ENCODE results near the gene HS3ST4. TPM values are rescaled to one million over a fixed set of nuclear protein-coding genes. Genes with fewer than 3 reads are reported as not detected.

HS3ST4 gene
- polyA plus RNA-seq, 1 donor: not detected

GRCh38 chr16:25823891-25824290 lies 132.1 kb downstream of the HS3ST4 start:
- DNase-seq (ENCODE audit: low read depth): no peak

GRCh38 chr16:25827709-25828108 lies 135.9 kb downstream of the HS3ST4 start:
- no peak for DNase-seq (ENCODE audit: low read depth)

DNA sequence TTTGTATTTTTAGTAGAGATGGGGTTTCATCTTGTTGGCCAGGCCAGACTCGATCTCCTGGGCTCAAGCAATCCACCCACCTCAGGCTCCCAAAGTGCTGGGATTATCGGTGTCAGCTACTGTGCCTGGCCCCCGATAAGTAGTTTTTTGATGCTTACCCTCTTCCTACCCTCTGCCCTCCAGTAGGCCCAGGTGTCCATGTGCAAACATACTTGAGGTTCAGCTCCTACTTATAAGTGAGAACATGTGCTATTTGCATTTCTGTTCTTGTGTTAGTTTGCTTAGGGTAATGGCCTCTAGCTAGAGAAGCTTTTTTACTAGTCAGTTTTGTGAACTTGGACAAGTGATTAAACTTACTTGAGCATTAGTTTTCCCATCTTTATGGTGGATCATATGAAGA lies 136.8 kb downstream of the HS3ST4 start:
- DNase-seq (ENCODE audit: low read depth): no peak

DNA sequence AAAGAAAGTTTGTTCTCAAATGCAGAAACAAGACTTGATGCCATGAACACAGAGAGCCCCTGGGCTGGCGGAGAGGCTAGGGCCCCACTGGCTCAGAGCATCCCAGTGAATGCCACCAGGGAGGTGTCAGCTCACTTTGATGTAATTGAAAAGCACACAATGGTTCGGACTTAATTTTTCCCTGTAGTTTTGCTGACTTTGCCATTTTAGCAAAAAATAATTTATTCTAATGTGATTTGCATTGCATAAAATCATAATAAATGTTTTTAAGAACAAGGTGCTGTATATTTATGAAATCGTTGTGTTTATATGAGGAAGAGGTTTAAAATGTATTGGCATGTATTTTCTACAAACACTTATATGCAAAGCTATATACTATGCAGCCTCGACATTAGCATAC lies 140.5 kb downstream of the HS3ST4 start:
- no peak for DNase-seq (ENCODE audit: low read depth)

- no peak for DNase-seq (ENCODE audit: low read depth)
Observed at GRCh38 chr16:25834101-25834500, 142.3 kb downstream of the HS3ST4 start.

- DNase-seq (ENCODE audit: low read depth): no peak
Observed at GRCh38 chr16:25835126-25835525, 143.4 kb downstream of the HS3ST4 start.

DNA sequence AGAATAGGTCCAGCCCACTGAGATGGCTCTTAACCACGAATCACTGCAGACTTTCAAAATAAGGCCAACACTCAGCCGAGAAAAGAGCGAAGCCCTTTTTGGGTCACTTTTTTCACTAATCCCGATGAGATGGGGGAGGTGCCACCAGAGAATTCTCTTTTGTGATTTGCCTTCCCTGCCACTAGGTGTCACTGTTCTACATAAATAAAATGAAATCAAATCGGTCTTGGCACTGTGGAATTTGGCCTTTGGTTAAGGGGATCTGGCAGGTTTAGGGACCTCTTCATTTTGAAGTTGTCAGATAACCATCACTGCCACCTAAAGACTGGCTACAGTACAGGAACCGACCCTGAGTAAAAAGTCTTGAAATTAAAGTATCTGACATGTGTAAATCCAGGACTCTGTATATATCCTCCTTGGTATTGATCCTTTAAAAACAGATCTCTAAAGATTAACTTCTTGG lies 147.0 kb downstream of the HS3ST4 start:
- peak; percentile 6 for DNase-seq (ENCODE audit: low read depth)

DNA sequence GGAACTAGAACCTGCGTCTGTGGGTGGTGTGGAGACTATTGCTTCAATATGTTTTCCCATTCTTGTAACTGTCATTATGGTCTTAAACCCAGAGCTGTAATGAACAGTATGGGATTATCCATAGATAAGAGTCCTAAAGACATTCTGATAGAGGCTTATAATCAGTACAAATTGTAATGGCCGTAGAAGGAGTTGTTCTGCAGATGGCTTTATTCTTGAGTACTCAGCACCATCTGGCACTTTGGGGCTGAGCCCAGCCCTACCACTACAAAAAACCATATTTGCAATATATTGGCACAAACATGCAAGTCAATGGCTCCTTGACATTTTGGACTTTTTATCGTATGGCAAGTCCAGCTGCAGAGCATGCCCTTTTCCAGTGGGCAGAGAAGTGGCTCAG lies 150.0 kb downstream of the HS3ST4 start:
- DNase-seq (ENCODE audit: low read depth): no peak

GRCh38 chr16:25845901-25846300 lies 154.1 kb downstream of the HS3ST4 start:
- DNase-seq (ENCODE audit: low read depth): no peak

- no peak for DNase-seq (ENCODE audit: low read depth)
Observed at GRCh38 chr16:25854141-25854540, 162.4 kb downstream of the HS3ST4 start.

- no peak for DNase-seq (ENCODE audit: low read depth)
Observed at GRCh38 chr16:25855063-25855462, 163.3 kb downstream of the HS3ST4 start.

GRCh38 chr16:25855818-25856217 lies 164.1 kb downstream of the HS3ST4 start:
- no peak for DNase-seq (ENCODE audit: low read depth)

DNA sequence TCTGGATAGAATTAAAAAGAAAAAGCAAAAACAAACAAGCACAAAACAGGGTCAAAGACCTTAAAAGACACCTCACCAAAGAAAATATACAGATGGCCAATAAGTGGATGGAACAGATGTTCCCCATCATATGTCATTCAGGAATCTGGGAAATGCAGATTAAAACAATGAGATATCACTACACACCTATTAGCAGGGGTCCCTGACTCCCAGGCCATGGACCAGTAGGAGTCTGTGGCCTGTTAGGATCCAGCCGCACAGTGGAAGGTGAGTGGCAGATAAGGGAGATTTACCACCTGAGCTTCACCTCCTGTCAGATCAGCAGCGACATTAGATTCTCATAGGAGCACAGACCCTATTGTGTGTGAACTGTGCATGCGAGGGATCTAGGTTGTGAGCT lies 167.9 kb downstream of the HS3ST4 start:
- no peak for DNase-seq (ENCODE audit: low read depth)

- DNase-seq (ENCODE audit: low read depth): no peak
Observed at GRCh38 chr16:25867041-25867440, 175.3 kb downstream of the HS3ST4 start.

GRCh38 chr16:25868106-25868505 lies 176.3 kb downstream of the HS3ST4 start:
- DNase-seq (ENCODE audit: low read depth): no peak

DNA sequence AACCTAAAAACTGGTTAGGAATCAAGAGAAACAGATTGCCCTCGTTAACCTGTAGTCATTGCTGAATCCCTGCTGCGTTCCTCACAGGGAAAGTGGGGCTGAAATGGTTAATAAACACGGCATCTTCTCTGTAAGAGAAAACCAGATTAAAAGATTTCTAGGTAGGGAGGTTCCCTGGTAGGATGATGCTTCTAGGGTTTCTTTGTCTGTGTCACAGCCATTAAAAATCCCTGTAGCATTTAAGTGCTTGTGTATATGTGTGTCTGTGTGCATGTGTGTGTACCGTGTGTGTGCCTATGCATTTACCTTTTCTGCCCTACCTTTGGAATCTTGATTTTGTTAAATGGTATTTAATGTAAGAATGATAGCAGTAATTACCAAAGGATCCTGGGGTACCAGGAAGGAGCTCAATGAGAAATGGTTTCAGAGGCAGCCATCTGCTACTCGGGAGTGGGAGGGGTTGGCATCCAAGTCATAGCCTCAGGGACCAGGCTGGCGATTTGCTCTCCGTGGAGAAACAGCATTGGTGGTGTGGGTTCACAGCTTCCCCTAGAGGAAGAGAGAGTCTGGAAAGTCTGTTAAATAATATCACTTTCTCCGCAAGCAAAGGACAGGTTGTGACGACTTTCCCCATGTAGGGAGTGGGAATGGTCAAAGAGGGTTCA lies 177.1 kb downstream of the HS3ST4 start:
- DNase-seq (ENCODE audit: low read depth): no peak

DNA sequence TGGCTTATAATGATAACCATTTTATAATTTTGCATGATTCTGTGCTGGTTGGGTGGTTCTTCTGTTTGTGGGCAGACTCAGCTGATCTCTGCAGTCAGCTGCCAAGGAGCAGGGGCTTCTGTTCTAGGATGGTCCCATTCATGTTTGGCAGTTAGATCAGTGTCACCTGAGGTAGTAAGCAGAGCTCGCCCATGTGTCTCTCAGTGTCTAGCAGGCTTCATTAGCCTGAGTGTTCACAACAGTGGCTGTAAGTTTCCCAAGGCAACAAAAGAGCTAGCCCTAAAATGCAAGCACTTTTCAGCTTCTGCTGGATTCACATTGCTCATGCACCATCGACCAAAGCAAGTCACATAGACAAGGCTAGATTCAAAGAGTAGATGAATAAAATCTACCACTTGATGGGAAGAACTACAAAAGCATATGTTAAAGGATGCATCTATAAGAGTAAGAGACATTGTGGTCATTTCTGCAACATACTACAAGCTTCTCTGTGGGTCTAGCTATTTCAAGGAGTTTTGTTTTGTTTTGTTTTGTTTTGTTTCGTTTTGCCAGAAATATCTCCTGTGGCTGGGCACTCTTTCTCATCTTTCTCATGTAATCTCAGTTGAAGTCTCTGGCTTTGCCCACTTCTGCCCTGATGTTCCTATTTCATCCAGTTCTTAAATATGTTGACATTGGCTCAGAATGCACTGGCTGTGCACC lies 180.8 kb downstream of the HS3ST4 start:
- DNase-seq (ENCODE audit: low read depth): no peak

DNA sequence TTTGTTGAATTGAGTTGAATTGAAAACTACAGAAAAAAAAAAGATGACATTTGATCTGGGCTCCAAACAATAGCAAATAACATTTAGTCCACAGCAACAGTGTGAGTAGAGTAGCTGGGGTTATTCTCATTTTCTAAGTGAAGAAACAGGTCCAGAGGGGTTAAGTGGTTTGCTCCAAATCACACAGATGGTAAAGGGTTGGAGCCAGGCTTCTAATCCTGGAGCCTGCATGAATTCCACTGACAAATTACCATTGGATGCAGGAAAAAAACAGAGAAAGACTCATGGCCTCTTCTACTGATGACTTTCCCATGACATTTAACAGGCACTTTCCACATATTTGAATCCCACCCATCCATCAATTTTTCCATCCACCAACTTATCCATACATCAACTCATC lies 182.4 kb downstream of the HS3ST4 start:
- DNase-seq (ENCODE audit: low read depth): no peak

GRCh38 chr16:25875956-25876598 lies 184.3 kb downstream of the HS3ST4 start:
- no peak for DNase-seq (ENCODE audit: low read depth)

- DNase-seq (ENCODE audit: low read depth): no peak
Observed at GRCh38 chr16:25877103-25877502, 185.3 kb downstream of the HS3ST4 start.

GRCh38 chr16:25886598-25886997 lies 194.8 kb downstream of the HS3ST4 start:
- DNase-seq (ENCODE audit: low read depth): no peak

GRCh38 chr16:25888868-25889267 lies 197.1 kb downstream of the HS3ST4 start:
- peak; percentile 19 for DNase-seq (ENCODE audit: low read depth)

DNA sequence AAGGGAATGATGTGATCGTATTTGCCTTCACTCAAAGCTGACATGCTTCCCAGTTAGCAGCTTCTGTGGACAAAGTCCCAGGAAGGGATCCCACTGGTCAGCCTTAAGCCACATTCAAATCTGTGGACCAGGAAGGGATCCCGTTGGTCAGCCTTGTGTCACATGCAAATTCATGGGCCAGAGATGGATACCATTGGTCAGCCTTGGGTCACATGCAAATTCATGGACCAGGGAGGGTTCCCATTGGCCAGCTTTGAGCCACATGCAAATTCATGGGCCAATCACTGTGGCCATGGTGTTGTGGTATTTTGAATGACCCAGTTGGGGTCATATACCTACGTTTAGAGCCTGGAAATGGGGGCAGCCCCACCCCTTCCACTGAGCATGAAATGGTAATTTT lies 201.6 kb downstream of the HS3ST4 start:
- no peak for DNase-seq (ENCODE audit: low read depth)
